Embryonic facial prominence (tissue), 1 donor: ENCODE data around the gene CPED1.
"Not testable (repeated sequence)": the region's sequence is repeated elsewhere in the genome, so short reads cannot be mapped to it uniquely, and the experiment has no call there.

Experiments
- DNase-seq: peaks from one replicate; pipeline ENCODE4 v3.0.0-alpha.2; 2016; ENCODE audit errors: extremely low spot score

CPED1 gene

GRCh38 chr7:121183883-121184282, 195.4 kb downstream of the CPED1 start:
- DNase-seq = not testable (repeated sequence)

- no peak for DNase-seq
Measured at GRCh38 chr7:121186746-121187145, 198.2 kb downstream of the CPED1 start.

- no peak for DNase-seq
Measured at GRCh38 chr7:121187222-121187621, 198.7 kb downstream of the CPED1 start.

GRCh38 chr7:121187676-121188075, 199.2 kb downstream of the CPED1 start:
- DNase-seq = no peak

GRCh38 chr7:121192834-121193233, 204.3 kb downstream of the CPED1 start:
- DNase-seq = no peak

GRCh38 chr7:121195010-121195409, 206.5 kb downstream of the CPED1 start:
- DNase-seq = no peak

- DNase-seq = no peak
Measured at GRCh38 chr7:121195874-121196273, 207.4 kb downstream of the CPED1 start.

GRCh38 chr7:121196286-121196685, 207.8 kb downstream of the CPED1 start:
- no peak for DNase-seq

- DNase-seq = no peak
Measured at GRCh38 chr7:121197455-121197854, 208.9 kb downstream of the CPED1 start.

- no peak for DNase-seq
Measured at GRCh38 chr7:121198502-121198901, 210.0 kb downstream of the CPED1 start.

GRCh38 chr7:121202125-121202524, 213.6 kb downstream of the CPED1 start:
- no peak for DNase-seq

- DNase-seq = no peak
Measured at GRCh38 chr7:121202834-121203233, 214.3 kb downstream of the CPED1 start.

- no peak for DNase-seq
Measured at GRCh38 chr7:121204537-121204936, 216.0 kb downstream of the CPED1 start.

- DNase-seq = no peak
Measured at GRCh38 chr7:121205777-121206176, 217.3 kb downstream of the CPED1 start.

- no peak for DNase-seq
Measured at GRCh38 chr7:121211253-121211652, 222.7 kb downstream of the CPED1 start.

GRCh38 chr7:121212036-121212435, 223.5 kb downstream of the CPED1 start:
- DNase-seq = no peak

- DNase-seq = no peak
Measured at GRCh38 chr7:121214657-121215056, 226.1 kb downstream of the CPED1 start.

GRCh38 chr7:121219026-121219425, 230.5 kb downstream of the CPED1 start:
- DNase-seq = no peak

GRCh38 chr7:121221108-121221507, 232.6 kb downstream of the CPED1 start:
- not testable (repeated sequence) for DNase-seq

GRCh38 chr7:121228779-121229178, 240.3 kb downstream of the CPED1 start:
- DNase-seq = no peak

- DNase-seq = no peak
Measured at GRCh38 chr7:121235201-121235600, 246.7 kb downstream of the CPED1 start.

- DNase-seq = no peak
Measured at GRCh38 chr7:121237601-121238000, 249.1 kb downstream of the CPED1 start.

- no peak for DNase-seq
Measured at GRCh38 chr7:121244120-121244870, 255.8 kb downstream of the CPED1 start.

GRCh38 chr7:121251367-121251766, 262.9 kb downstream of the CPED1 start:
- not testable (repeated sequence) for DNase-seq
